Activated CD8-positive, alpha-beta memory T cell treated with anti-CD3 and anti-CD28 coated beads, Interleukin-2, amount 50 U/mL, for 1 hour (primary cell): ENCODE data around the gene GGACT.

Experiments
- DNase-seq: peaks from one replicate; pipeline ENCODE4 v3.0.0-alpha.2; 2020; ENCODE audit errors: extremely low read depth

The GGACT gene

DNA sequence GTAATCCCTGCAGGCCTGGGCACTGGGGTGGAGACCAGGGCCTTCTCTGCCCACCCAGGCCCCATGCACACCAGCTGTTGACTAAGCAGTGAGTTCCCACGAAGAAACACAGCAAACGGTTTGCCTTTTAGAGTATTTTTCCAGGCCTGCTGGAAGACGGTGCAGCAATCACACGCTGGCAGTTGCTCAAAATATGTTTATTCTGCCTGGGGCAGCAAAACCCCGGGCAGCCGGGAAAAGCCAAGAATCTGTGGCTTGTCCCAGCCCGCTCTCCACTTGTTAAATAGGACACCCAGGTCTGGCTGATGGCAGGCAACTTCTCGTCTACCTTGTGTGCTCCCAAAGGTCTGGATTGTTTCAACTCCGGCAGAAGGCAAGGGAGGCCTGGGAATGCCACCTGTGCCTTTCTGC, 40.8 kb downstream of the GGACT start:
- no peak for DNase-seq

GRCh38 chr13:100546713-100547405, 41.7 kb downstream of the GGACT start:
- no peak for DNase-seq

GRCh38 chr13:100545684-100546061, 42.9 kb downstream of the GGACT start:
- no peak for DNase-seq

GRCh38 chr13:100544866-100545683, 43.5 kb downstream of the GGACT start:
- no peak for DNase-seq

DNA sequence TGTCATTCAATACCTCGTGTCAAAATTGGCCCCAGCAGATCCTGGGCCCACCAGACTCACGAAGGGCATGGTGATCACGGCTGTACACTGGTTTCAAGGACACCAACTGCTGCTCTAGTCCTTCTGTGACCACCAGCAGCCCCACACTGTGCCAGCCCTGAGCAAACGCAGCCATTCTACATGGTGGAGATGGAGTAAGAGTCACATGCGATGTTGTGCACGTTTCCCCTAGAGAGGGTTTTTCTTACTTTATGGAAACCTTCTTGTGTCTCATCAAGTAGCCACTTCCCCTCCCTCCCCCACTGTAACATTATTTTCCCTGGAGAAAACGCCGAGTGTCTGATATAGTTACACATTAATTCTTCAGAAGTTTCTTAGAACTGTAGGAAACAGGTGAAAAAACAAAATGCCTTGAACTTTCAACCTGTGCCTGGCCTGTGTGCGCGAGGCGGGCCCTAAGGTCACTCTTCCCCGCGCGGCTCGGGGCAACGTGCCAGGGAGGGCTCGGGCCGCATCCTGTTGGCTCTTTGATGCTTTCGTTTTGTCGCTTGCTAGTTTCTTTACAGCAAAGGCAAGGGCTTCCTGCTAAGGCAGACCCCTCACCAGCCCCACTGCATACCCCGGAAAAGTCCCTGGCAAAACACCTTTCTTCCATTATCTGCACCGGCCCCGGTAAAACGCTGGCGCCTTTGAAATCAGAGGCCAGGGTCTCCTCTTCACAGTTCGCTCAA, 44.6 kb downstream of the GGACT start:
- DNase-seq, result no peak

DNA sequence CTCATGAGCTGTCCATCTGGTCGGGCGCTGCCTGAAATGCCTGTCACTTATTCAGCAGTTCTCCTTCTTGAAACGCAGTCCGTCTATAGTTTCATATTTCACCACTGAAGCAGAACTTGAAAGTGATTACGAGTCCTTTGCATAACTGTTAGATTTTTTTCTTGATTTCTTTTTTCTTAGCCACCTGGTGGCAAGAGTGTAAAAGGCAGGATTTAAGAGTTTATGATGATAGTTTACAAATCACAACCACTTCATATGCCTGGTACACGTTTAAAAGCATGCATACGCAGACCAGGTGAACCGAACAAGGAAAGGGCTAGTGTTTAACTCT, 45.8 kb downstream of the GGACT start:
- no peak for DNase-seq

DNA sequence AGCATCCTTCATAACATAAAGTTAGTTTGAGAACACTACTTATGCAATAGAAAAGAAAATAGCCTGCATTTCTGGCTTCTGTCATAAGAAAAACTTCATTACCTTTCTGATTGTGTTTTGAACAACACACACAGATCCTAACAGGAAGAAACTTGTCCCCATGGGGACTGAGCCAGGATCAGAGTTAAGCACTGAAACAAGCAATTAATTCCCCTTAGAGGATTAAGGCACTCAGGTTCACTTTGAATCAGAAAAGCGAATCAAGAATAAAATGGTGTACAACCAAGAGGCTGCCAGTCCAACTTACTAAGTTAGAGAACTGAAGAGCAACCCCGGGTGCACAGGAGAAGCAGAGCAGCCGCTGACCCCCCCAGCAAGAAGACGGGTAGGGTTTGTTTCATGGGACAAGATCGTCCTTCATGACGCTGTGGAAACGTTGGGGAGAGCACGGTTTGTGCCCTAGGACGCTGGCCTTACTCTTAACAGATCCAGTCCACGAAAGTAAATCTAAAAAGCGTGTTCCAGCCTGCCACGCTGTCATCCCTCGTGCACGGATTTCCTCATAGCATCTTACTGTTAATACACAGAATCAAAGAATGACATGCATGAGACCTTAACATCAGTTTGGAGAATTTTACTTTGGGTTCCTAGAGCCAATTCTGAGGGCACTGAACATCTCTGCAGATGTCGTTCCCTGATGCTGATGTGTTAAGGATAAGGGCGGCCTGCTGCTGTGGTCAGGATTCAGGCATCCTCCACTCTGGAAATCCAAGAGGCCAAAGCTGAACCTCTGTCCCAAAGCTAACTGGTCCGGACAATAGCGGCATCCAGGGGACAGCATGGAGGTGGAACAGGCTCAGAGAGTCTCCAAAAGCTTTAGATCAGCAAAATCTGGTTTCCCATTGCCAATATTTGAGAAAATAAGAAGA, 46.4 kb downstream of the GGACT start:
- no peak for DNase-seq

DNA sequence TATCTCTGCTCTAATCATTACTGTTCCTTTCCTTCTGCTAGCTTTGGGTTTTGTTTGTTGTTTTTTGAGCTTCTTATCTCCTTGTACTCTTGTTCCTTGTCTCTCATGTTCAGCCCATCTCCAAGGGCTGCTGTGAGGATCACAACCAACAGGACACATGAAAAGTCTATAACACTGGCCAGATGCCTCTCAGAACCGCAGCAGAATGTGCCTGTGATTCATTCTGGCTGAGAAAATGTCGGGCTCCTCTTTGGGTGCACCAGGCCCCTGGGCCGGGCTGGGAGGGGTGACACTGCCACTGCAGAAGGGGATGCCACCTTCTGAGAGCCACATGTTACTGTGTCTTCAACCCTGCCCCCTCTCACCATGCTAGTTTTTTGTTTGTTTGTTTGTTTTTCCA, 48.0 kb downstream of the GGACT start:
- no peak for DNase-seq

DNA sequence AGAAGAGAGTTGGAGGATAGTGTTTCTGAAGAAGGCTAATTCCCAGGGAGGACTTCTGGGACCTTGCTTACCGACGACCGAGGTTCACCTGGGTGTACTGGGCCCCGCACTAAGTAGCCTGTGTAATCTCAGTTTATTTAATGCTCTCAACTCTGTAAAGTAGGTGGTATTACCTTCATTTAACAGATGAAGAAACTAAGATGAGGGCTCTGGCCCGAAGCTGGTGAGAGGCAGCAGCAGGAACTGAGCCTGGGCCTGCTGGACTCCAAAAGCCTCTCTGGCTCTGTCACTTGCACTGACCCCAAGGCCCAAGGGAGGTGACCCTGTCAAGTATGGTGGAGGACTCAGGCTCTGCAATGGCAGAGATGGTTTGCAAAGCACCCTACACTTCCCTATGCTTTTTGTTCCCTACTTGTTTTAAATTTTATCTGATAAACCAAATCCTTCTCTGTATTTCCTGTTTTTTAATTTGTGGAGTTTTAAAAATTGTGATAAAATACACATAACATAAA, 50.6 kb downstream of the GGACT start:
- DNase-seq, result no peak

DNA sequence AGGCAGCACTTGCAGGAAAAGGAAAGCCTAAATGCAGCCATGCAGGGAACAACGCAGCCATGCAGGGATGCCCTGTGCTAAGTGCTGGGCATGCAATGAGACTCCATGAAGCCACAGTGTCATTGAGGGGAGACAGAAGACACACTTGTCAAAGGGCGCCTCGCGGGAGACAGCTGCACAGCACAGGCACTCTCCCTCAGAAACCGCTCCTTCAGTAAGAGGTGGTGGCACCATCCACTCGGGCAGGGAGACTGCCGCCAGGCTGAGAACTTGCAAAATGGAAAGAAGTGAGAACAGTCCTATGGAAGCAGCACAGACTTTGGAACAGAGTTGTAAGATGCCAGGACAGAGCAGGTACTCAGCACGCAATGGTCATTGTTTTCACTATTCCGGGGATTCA, 51.1 kb downstream of the GGACT start:
- DNase-seq, result no peak

GRCh38 chr13:100536643-100537180, 51.9 kb downstream of the GGACT start:
- DNase-seq, result no peak

GRCh38 chr13:100535426-100536135, 53.0 kb downstream of the GGACT start:
- DNase-seq, result no peak

DNA sequence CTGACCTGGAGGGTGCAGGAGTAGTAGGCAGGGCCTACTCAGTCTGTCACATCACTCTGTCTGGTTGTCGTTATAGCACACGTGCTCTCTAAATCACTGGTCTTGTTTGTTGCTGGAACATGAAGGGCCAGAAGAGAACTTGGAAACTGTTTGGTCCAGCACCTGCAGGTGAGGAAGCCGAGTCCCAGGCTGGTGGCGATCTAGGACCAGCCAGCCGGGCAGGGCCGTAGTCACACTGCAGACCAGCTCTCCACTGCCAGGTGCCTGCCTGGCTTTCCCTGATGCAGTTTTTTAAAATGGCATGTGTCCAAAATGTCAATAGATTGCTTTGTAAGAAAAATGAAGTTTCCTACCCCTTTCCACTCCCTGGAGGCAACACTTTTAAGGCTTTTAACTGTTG, 53.7 kb downstream of the GGACT start:
- DNase-seq, result no peak

DNA sequence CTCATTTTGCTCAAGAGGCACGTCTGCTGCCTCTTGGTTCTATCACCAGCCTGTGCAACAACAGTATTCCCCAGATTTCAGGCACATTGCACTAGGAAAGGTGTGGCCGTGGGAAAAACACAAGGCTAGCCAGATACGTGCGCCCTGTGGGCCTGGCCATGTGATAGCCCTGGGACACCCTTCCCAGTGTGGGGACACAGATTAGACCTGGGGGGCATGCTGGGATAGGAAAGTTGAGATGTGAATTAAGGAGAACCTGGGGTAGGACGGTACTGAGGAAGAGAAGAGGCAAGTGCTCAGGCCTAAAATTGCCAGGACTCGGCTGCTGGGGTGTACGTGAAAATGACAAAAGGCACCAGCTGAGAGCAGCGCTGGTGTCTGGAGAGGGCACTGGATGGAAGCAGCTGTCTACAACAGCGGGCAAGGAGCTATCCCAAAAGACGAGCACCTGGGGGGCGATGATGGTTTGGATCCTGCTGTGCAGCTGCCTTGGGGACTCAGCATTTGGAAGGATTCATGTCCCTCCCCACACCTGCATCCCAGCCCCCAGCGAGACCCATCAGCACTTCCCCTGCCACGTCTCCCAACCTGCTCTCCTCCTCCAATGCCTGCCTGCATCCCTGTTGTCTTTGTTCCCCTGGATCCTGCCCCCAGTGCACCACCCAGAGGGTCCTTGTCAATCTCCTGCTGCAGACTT, 54.3 kb downstream of the GGACT start:
- DNase-seq, result no peak

- no peak for DNase-seq
Observed at GRCh38 chr13:100533588-100534041, 55.0 kb downstream of the GGACT start.

DNA sequence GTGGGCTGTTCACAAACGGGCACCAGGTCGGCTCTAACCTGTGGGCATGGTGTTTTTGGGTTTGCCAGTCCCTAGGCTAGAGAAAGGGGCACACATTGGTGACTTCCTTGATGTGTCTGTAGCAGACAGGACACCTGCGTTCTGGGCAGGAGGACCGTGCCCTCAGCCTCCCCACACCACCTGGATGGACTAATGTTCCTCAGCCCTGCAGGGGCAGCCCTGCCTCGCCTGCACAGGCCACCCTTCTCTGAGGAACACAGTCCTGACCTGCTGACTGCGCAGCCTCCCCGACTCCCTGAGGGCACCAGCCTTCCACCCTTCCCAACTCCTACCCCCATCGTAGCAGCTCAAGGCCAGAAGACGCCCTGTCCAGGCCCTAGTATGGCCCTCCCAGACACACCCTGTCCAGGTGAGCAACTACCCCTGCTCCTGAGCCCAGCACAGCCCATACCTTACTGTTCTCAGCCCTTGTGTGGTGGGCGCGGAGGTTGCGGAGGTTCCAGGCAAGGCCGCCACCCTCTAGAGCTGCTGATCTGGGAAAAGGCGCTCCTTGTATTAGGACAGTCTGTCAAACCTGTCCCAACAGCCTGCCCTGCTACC, 55.7 kb downstream of the GGACT start:
- DNase-seq, result no peak

GRCh38 chr13:100532090-100532766, 56.4 kb downstream of the GGACT start:
- no peak for DNase-seq

DNA sequence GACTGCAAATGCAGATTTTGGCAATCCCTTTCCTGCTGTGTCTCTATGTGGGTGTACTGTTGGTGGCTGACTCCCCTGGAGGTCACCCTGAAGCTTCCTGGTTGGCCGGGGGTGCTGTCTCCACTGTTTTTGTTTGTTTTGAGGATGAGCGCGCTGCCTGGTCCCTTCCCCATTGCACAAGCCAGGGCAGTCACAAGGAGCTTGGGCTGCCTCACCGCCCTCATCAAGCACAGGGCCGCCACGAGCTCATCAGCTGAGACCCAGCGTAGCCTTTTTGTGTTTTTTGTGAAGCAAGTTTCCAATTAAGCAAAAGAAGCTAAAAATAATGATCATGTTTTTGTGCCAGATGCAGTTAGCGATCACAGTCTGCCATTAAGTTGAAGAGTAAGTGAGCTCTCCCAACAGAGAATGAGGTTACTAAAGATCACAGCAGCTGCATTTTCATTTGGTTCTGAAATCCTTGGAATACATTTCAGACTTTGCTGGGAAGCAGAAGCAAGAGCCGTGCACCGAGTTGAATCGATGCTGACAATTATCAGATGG, 57.8 kb downstream of the GGACT start:
- DNase-seq, result no peak
